HG02623 (cell line): Measurements from ENCODE around the gene ZNF140.

Experiments used
- ATAC-seq: cut with Tn5 transposase; IDR thresholded peaks from one replicate; pipeline ENCODE4 v1.9.1; 2021; ENCODE audit warnings: moderate library complexity; ENCODE audit not compliant: unreplicated experiment

The ZNF140 gene

GRCh38 chr12:133130038-133130807 is 49.5 kb downstream of the ZNF140 start, which contains the start of the genes ZNF10 and ZNF891:
TSS of gene ZNF10 (plus strand) at chr12:133130627. CDS start at chr12:133144493, 13,866 bp downstream.
TSS of gene ZNF891 (minus strand) at chr12:133130274. CDS start at chr12:133121918, 8,356 bp downstream.
- ATAC-seq, result peak; percentile 91

- no peak for ATAC-seq
These were observed 50.0 kb downstream of the ZNF140 start for GRCh38 chr12:133130808-133131128.

- no peak for ATAC-seq
These were observed 55.0 kb downstream of the ZNF140 start for GRCh38 chr12:133135747-133136146.

GRCh38 chr12:133145981-133146380 is 65.3 kb downstream of the ZNF140 start:
- ATAC-seq, result no peak

GRCh38 chr12:133156125-133156690 is 75.5 kb downstream of the ZNF140 start:
- ATAC-seq, result no peak
